Naive thymus-derived CD4-positive, alpha-beta T cell (primary cell): Measurements from ENCODE around the gene TMEM30B. TPM values are rescaled to one million over a fixed set of nuclear protein-coding genes. Genes with fewer than 3 reads are reported as not detected.

Experiments
- ATAC-seq: fragments of 150-1000 bp; cut with Tn5 transposase; 2 replicates; pipeline ENCODE4 v1.10.0; 2021; ENCODE audit warnings: mild to moderate bottlenecking, moderate library complexity
- CTCF ChIA-PET: fragments of 350-600 bp; sonication (Branson Sonifier 250); formaldehyde crosslinking; loops from one replicate; lab custom pipeline; 2021; ENCODE audit warnings: antibody characterized with exemption; lab: Charles Lee
- POLR2A ChIA-PET: fragments of 350-600 bp; sonication (Branson Sonifier 250); formaldehyde crosslinking; loops from one replicate; lab custom pipeline; 2021; ENCODE audit warnings: antibody characterized with exemption, inconsistent platforms; lab: Charles Lee
- DNase-seq, 9 donors: peaks; one replicate each; pipeline versions ENCODE4 v3.0.0 to v3.0.0-alpha.2; 2020 to 2022; ENCODE audit warnings: mixed read lengths in 1 of 9
- H3K27ac ChIP-seq: one replicate; pipeline ENCODE4 v1.7.0; 2013; ENCODE audit warnings: mild to moderate bottlenecking, low read depth, low read length, moderate library complexity
- H3K27me3 ChIP-seq, 2 donors: one replicate each; pipeline ENCODE4 v1.7.0; 2013; ENCODE audit warnings: low read length in 2 of 2, mild to moderate bottlenecking in 2 of 2, moderate library complexity in 2 of 2; ENCODE audit not compliant: control insufficient read depth in 2 of 2, insufficient read depth in 2 of 2
- H3K36me3 ChIP-seq, 3 experiments: 1 replicate in 2 of 3; 2 replicates in 1 of 3; pipeline ENCODE4 v1.7.0; 2013; ENCODE audit warnings: low read length in 3 of 3, mild to moderate bottlenecking in 3 of 3, moderate library complexity in 1 of 3; ENCODE audit not compliant: insufficient read depth in 3 of 3, control insufficient read depth in 2 of 3
- H3K4me1 ChIP-seq, 2 donors: one replicate each; pipeline ENCODE4 v1.7.0; 2013; ENCODE audit warnings: low read length in 2 of 2, mild to moderate bottlenecking in 2 of 2, moderate library complexity in 1 of 2; ENCODE audit not compliant: control insufficient read depth in 2 of 2, insufficient read depth in 2 of 2
- H3K4me3 ChIP-seq: 2 replicates; pipeline ENCODE4 v1.7.0; 2013; ENCODE audit warnings: mild to moderate bottlenecking, low read length
- H3K9me3 ChIP-seq, 3 experiments: 1 replicate in 2 of 3; 2 replicates in 1 of 3; pipeline ENCODE4 v1.7.0; 2013; ENCODE audit warnings: low read length in 3 of 3; ENCODE audit not compliant: control insufficient read depth in 2 of 3
- H3K27ac Mint-ChIP-seq, 9 donors: one replicate each; pipeline ENCODE4 v1.8.0; 2020 to 2022; ENCODE audit warnings: mixed read lengths in 9 of 9, mild to moderate bottlenecking in 8 of 9, moderate library complexity in 5 of 9, inconsistent platforms in 2 of 9
- H3K27me3 Mint-ChIP-seq, 5 donors: one replicate each; pipeline ENCODE4 v1.8.0; 2021 to 2022; ENCODE audit warnings: mixed read lengths in 5 of 5, mild to moderate bottlenecking in 1 of 5
- H3K36me3 Mint-ChIP-seq, 5 donors: one replicate each; pipeline ENCODE4 v1.8.0; 2020 to 2022; ENCODE audit warnings: mixed read lengths in 5 of 5, mild to moderate bottlenecking in 3 of 5, inconsistent platforms in 1 of 5
- H3K4me1 Mint-ChIP-seq, 7 donors: one replicate each; pipeline ENCODE4 v1.8.0; 2020 to 2022; ENCODE audit warnings: mixed read lengths in 7 of 7, mild to moderate bottlenecking in 3 of 7, inconsistent platforms in 1 of 7
- H3K4me3 Mint-ChIP-seq, 10 donors: one replicate each; pipeline ENCODE4 v1.8.0; 2020 to 2022; ENCODE audit warnings: mild to moderate bottlenecking in 10 of 10, mixed read lengths in 10 of 10, moderate library complexity in 6 of 10, inconsistent platforms in 2 of 10
- H3K9me3 Mint-ChIP-seq, 11 donors: one replicate each; pipeline ENCODE4 v1.8.0; 2020 to 2022; ENCODE audit warnings: mixed read lengths in 11 of 11, mild to moderate bottlenecking in 4 of 11, inconsistent platforms in 1 of 11, moderate library complexity in 1 of 11
- intact Hi-C, 2 donors: fragments of 100-400 bp; cut with micrococcal nuclease; formaldehyde crosslinking; loops; one replicate each; pipeline ENCODE4 v1.15.1; 2023
- polyA plus RNA-seq, 2 donors: library from polyadenylated mRNA; unstranded; fragments of 300-500 nt; fragmentation: Illumina TruSeq; gene quantifications; one replicate each; pipeline ENCODE4 v1.2.3, GENCODE V29; 2021
- total RNA-seq, 6 experiments: library from RNA in 5 of 6; stranded (reverse) in 5 of 6; gene quantifications; 1 replicate in 5 of 6; 2 replicates in 1 of 6; pipeline ENCODE4 v1.2.3 and lab custom pipeline; 2021 to 2026

The TMEM30B gene
- total and polyA plus RNA-seq, 7 experiments from 2014 or later, result 0.17 to 11.2 (median 5.6) TPM

DNA sequence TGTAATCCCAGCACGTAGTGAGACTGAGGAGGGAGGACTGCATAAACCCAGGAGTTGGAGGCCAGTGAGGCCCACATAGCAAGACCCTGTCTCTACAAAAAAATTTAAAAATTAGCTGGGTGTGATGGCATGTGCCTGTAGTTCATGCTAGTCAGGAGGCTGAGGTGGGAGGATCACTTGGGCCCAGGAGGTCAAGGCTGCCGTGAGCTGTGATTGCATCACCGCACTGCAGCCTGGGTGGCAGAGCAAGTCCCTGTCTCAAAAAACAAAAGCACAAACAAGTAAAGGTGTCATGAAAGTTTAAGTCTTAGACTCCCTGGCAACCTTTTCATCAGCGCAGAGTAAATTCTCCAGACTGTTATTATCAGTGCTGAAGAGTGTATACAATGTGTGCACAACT lies 10.4 kb downstream of the TMEM30B start:
- Histone ChIP-seq H3K27me3 (no peaks in the 10 kb centered on the region), H3K9me3 (no peaks in the 10 kb centered on the region), H3K27ac (no peak overlapping the region), H3K4me3 (no peak overlapping the region), H3K36me3 (no peaks in the 10 kb centered on the region), H3K4me1 (peaks cover 3% of the 10 kb centered on the region in 2 donors)
- no peak for DNase-seq
- ChIA-PET POLR2A (no interaction called here), CTCF (interaction anchor here (1.1 to 3.4 kb wide), 4 partner anchors 8 to 15 kb away, joined by 3 to 13 read pairs (median 6); partner anchors contain the start of gene TMEM30B)
- intact Hi-C loops, result loop anchor here in 1 of 2 donors (2.0 kb wide), 2 partner anchors 16 to 856 kb away; no protein-coding TSS in a partner anchor
- Mint-ChIP-seq H3K27me3 (peaks cover 18 to 59% (median 38%) of the 10 kb centered on the region in 5 donors), H3K36me3 (no peaks in the 10 kb centered on the region), H3K27ac (no peak overlapping the region), H3K9me3 (no peaks in the 10 kb centered on the region), H3K4me1 (peaks cover 0 to 8% (median 4%) of the 10 kb centered on the region in 7 donors), H3K4me3 (no peak overlapping the region)
- ATAC-seq, result no peak

DNA sequence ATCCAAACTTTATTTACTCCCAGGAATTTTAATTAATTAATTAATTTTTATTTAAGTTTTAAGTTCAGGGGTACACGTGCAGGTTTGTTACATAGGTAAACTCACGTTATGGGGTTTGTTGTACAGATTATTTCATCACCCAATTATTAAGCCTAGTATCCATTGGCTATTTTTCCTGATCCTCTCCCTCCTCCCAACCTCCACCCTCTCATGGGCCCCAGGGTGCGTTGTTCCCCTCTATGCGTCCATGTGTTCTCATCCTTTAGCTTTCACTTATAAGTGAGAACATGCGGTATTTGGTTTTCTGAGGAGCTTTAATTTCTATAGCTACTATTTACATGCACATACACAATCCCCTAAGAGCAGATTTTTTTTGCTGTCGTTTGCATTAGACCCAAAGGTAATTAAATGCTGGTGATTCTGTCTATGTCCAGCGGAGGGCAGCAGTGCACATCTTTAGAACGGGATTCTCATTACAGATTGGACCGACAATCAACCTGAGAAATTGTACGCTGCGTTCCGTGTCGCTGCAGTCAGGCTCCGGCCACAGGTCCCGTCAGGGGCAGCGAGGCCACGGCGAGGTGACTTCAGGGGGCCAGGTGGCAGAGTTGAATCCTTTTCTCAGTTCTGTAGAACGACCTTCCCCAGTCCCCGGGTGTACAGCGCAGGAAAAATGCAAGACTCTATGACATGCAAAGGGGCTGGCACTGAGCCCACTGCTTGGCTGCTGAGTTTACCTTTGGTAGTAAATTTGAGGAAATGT lies 11.6 kb downstream of the TMEM30B start:
- intact Hi-C loops, result loop anchor here (1.0 to 10.0 kb wide), 8 partner anchors 11 to 858 kb away; partner anchors contain the start of gene MNAT1 (in 1 of the 2)
- peak; percentile 47 to 78 (median 71) for DNase-seq
- Mint-ChIP-seq H3K36me3 (no peaks in the 10 kb centered on the region), H3K27me3 (peaks cover 27 to 65% (median 46%) of the 10 kb centered on the region in 5 donors), H3K4me1 (peaks cover 0 to 8% (median 4%) of the 10 kb centered on the region in 7 donors), H3K4me3 (peak overlapping the region; percentile 60 to 84 (median 77)), H3K27ac (no peak overlapping the region), H3K9me3 (no peaks in the 10 kb centered on the region)
- no peaks in the 10 kb centered on the region for H3K36me3 ChIP-seq
- H3K4me1 ChIP-seq, result peaks cover 3% of the 10 kb centered on the region in 2 donors
- peak overlapping the region; percentile 58 for H3K4me3 ChIP-seq
- H3K27me3 ChIP-seq, result no peaks in the 10 kb centered on the region
- H3K9me3 ChIP-seq, result no peaks in the 10 kb centered on the region
- H3K27ac ChIP-seq, result no peak overlapping the region
- ChIA-PET POLR2A (interaction anchor here (0.6 to 1.0 kb wide), 2 partner anchors 11 to 164 kb away, joined by 3 to 6 read pairs; partner anchors contain the start of gene TMEM30B), CTCF (interaction anchor here (0.9 to 3.4 kb wide), 10 partner anchors 11 to 572 kb away, joined by 3 to 13 read pairs (median 4); partner anchors contain the start of gene TMEM30B)
- ATAC-seq, result peak; percentile 96

DNA sequence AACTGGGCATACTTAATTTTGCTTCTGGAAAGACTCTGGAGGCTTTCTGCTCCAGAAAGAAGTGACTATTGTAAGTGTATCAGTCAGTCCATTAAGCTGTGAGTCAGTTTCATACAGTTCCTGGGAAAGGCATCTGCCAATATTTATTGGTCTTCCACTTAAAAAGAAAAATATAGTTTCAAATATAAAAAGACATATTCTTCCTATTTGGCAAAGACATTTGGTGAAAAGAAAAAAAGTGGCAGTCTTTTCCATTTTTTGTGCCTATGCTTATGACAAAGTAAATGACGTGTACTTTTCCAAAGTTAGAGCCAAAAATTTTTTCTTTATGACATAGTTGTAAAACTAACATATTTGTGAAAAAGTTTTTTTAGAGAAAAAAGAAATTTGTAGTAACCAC lies 12.3 kb downstream of the TMEM30B start:
- Histone ChIP-seq H3K4me3 (no peak overlapping the region), H3K4me1 (peaks cover 3% of the 10 kb centered on the region in 2 donors), H3K9me3 (no peaks in the 10 kb centered on the region), H3K27ac (no peak overlapping the region), H3K36me3 (no peaks in the 10 kb centered on the region), H3K27me3 (no peaks in the 10 kb centered on the region)
- peaks cover 0 to 8% (median 4%) of the 10 kb centered on the region in 7 donors for H3K4me1 Mint-ChIP-seq
- DNase-seq, result no peak
- H3K9me3 Mint-ChIP-seq, result no peaks in the 10 kb centered on the region
- intact Hi-C loops, result loop anchor here (1.0 to 10.0 kb wide), 6 partner anchors 11 to 858 kb away; partner anchors contain the start of gene MNAT1 (in 1 of the 2)
- CTCF ChIA-PET, result interaction anchor here (0.8 to 3.4 kb wide), 12 partner anchors 11 to 573 kb away, joined by 3 to 13 read pairs (median 4); partner anchors contain the start of gene TMEM30B
- ATAC-seq, result no peak
- H3K27ac Mint-ChIP-seq, result no peak overlapping the region
- no peaks in the 10 kb centered on the region for H3K36me3 Mint-ChIP-seq
- peaks cover 28 to 61% (median 41%) of the 10 kb centered on the region in 5 donors for H3K27me3 Mint-ChIP-seq
- POLR2A ChIA-PET, result interaction anchor here (0.6 to 1.0 kb wide), 2 partner anchors 12 to 164 kb away, joined by 3 to 6 read pairs; partner anchors contain the start of gene TMEM30B
- no peak overlapping the region for H3K4me3 Mint-ChIP-seq

DNA sequence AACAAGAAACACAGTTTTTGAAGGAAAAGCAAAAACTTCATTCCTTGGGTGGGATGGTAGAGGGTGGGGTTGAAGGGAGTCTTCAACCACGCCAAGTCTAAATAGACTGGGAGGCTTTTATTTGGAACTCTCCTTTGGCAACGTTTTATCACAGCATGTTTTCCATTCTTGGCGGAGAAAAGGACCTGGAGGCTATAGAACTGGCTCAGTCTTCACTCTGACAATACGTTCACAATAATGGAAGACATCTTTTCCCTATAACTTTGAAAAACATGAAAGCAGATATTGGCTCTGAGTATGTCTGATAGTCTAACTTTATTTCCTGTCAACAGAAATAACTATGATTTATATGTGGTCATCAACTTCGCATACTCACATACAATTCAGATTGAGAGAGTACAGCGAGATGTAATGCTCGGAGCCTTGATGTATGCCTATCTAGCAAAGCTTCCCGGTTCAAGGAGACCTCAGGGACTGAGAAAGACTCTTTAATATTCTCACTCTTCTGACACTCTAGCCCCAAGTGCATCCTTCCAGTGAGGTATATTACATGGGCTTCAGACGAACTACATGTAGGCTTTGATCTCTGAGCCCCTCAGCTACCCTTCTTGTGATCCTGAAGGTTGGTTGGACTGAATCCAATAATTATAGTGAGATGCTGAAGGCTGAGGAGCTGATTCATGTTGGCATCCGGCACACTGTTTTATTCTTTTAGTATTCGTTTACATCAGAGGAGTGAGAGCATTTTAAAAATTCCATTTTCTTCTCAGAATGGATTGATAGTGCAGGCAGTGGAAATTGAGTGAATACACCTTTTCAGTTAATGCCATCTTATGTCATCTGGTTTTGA lies 14.0 kb downstream of the TMEM30B start:
- DNase-seq (no peak), ATAC-seq (no peak)
- no peak overlapping the region for H3K4me3 ChIP-seq
- intact Hi-C loops, result loop anchor here in 1 of 2 donors (10.0 kb wide), 1 partner anchor 532 kb away; the partner anchor contains the start of gene MNAT1
- H3K9me3 ChIP-seq, result no peaks in the 10 kb centered on the region
- no peaks in the 10 kb centered on the region for H3K36me3 Mint-ChIP-seq
- POLR2A ChIA-PET, result interaction anchor here (1.3 kb wide), 1 partner anchor 13 kb away, joined by 3 read pairs; no protein-coding TSS in a partner anchor
- H3K27me3 ChIP-seq, result no peaks in the 10 kb centered on the region
- H3K27ac Mint-ChIP-seq, result no peak overlapping the region
- H3K27ac ChIP-seq, result no peak overlapping the region
- H3K4me1 Mint-ChIP-seq, result peaks cover 0 to 8% (median 4%) of the 10 kb centered on the region in 7 donors
- H3K9me3 Mint-ChIP-seq, result no peaks in the 10 kb centered on the region
- H3K4me1 ChIP-seq, result peaks cover 3% of the 10 kb centered on the region in 2 donors
- no peak overlapping the region for H3K4me3 Mint-ChIP-seq
- no peaks in the 10 kb centered on the region for H3K36me3 ChIP-seq
- CTCF ChIA-PET, result interaction anchor here (0.6 to 1.8 kb wide), 3 partner anchors 18 to 1507 kb away, joined by 3 to 9 read pairs (median 3); no protein-coding TSS in a partner anchor
- peaks cover 27 to 56% (median 38%) of the 10 kb centered on the region in 5 donors for H3K27me3 Mint-ChIP-seq

DNA sequence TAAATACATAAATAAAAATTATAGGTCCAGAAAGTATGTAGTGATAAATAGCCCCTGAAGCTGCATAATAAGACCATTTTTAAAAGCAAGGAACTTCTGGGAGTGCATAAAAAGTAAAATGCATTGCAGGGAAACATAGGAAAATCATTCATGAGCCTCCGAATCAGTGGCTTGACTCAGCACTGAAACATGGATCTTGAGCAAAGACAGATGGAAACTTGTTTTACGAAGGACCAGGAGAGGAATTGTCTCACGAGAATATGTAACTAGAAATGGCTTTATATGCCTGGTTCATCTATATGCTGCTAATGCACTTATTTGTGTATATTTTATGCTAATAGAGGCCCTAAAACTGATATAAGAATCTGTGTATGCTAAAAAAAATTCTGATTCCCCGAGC lies 14.7 kb downstream of the TMEM30B start:
- DNase-seq, result no peak
- CTCF ChIA-PET, result interaction anchor here (0.6 to 0.9 kb wide), 2 partner anchors 571 to 1506 kb away, joined by 3 read pairs; no protein-coding TSS in a partner anchor
- no peaks in the 10 kb centered on the region for H3K36me3 Mint-ChIP-seq

More for the DNA sequence above, 14.7 kb downstream of the TMEM30B start:
- Mint-ChIP-seq H3K9me3 (no peaks in the 10 kb centered on the region), H3K27ac (no peak overlapping the region), H3K27me3 (peaks cover 26 to 54% (median 38%) of the 10 kb centered on the region in 5 donors), H3K4me1 (peaks cover 0 to 8% (median 4%) of the 10 kb centered on the region in 7 donors), H3K4me3 (no peak overlapping the region)
- no peaks in the 10 kb centered on the region for H3K27me3 ChIP-seq
- H3K4me3 ChIP-seq, result no peak overlapping the region
- ATAC-seq, result no peak
- no peaks in the 10 kb centered on the region for H3K36me3 ChIP-seq
- H3K4me1 ChIP-seq, result peaks cover 3% of the 10 kb centered on the region in 2 donors
- intact Hi-C loops, result loop anchor here in 1 of 2 donors (10.0 kb wide), 1 partner anchor 532 kb away; the partner anchor contains the start of gene MNAT1
- no peaks in the 10 kb centered on the region for H3K9me3 ChIP-seq
- no peak overlapping the region for H3K27ac ChIP-seq
- POLR2A ChIA-PET, result interaction anchor here (1.0 kb wide), 1 partner anchor 19 kb away, joined by 3 read pairs; no protein-coding TSS in a partner anchor
